ENCODE results near the gene TUBB6. TPM values are rescaled to one million over a fixed set of nuclear protein-coding genes. Genes with fewer than 3 reads are reported as not detected.

Gene TUBB6
- total and polyA plus RNA-seq, 2 of the 8 experiments (the other 6 are each of a cell fraction or from before 2014, with no cell fraction given): 126 to 223 TPM

DNA sequence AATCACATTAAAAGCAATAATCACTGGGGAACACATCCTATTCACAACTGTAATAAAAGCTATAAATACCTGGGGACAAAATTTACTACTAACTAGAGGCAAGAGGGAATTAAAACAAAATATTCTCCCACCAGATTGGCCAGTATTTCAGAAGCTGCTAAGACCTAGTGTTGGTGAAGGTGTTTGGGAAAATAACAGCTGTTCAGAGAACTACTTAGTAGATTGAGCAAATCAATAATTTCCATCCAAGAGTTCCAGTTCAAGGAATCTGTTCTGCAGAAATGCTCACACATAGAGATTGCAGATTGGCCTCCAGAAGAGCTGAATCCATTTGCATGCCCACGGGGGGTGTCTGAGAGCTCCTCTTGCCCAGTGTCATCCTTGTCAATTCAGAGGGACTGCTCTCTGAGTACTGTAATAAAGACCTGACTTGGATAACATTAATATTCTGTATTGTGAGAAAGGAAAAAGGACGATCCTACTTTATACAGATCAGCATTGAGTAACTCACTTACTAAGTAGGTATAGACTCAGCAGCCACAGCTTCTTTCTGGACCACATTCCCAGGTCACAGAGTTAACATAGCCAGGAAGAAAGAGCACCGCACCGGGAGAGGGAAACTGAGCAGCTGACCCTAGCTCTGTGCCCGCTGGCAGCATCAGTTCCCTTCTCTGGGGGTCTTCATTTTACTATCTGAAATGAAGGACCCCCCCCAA lies 5.6 kb downstream of the TUBB6 start:
- Histone ChIP-seq H3K4ac (replicated peaks; ENCODE audit: insufficient read length, low read depth, low read length) (no peak overlapping the region), H3K79me2 (ENCODE audit: control insufficient read depth in 1 of 2, insufficient read depth in 2 of 2, low read length in 2 of 2) (peaks cover 0 to 6% of the 10 kb centered on the region in 2 experiments; a peak in 3 of 4 replicates), H2BK20ac (ENCODE audit: low read length) (no peak overlapping the region), H3K56ac (replicated peaks; ENCODE audit: insufficient read length, low read depth, low read length) (no peak overlapping the region), H2AK5ac (ENCODE audit: low read depth, low read length) (no peak overlapping the region), H3K18ac (ENCODE audit: extremely low read depth, low read length) (no peak overlapping the region), H3K79me1 (ENCODE audit: low read depth, low read length) (peaks cover 2% of the 10 kb centered on the region; the same call in 1 of the 2 replicates), H3K9ac (replicated peaks in 1 of 4; ENCODE audit: extremely low read depth in 1 of 4, low read depth in 3 of 4, low read length in 3 of 4) (no peak overlapping the region), H3K4me1 (replicated peaks in 1 of 4; ENCODE audit: control insufficient read depth in 3 of 4, insufficient read depth in 4 of 4, low read length in 3 of 4) (peaks cover 0 to 3% (median 1%) of the 10 kb centered on the region in 4 experiments; a peak in 3 of 7 replicates), H3K36me3 (ENCODE audit: control insufficient read depth in 2 of 4, insufficient read depth in 4 of 4, low read length in 3 of 4) (peaks cover 0 to 42% (median 6%) of the 10 kb centered on the region in 4 experiments; a peak in 4 of 8 replicates), H3K4me3 (ENCODE audit: extremely low read depth in 1 of 4, insufficient read depth in 2 of 4, low read depth in 3 of 4, low read length in 4 of 4) (no peak overlapping the region), H3K9me3 (ENCODE audit: insufficient read depth in 2 of 2, low read depth in 1 of 2, low read length in 1 of 2) (no peaks in the 10 kb centered on the region), H2BK12ac (ENCODE audit: low read depth, low read length) (no peak overlapping the region), H3K14ac (ENCODE audit: insufficient read length) (no peak overlapping the region), H2BK15ac (ENCODE audit: low read length) (no peak overlapping the region), H4K5ac (ENCODE audit: insufficient read length, low read depth, low read length) (no peak overlapping the region), H2AFZ (ENCODE audit: low read length) (no peak overlapping the region), H3K23ac (ENCODE audit: insufficient read length) (no peak overlapping the region), H2BK120ac (replicated peaks; ENCODE audit: low read depth, low read length) (no peak overlapping the region), H4K8ac (ENCODE audit: extremely low read depth, insufficient read depth, low read length) (no peak overlapping the region), H2BK5ac (ENCODE audit: low read depth, low read length) (no peak overlapping the region), H3K23me2 (ENCODE audit: low read depth, low read length) (peaks cover under 1% of the 10 kb centered on the region; the same call in 1 of the 2 replicates), H4K91ac (replicated peaks; ENCODE audit: insufficient read length, low read length) (no peak overlapping the region), H4K20me1 (replicated peaks in 1 of 2; ENCODE audit: control insufficient read depth in 1 of 2, insufficient read depth in 2 of 2, low read length in 2 of 2) (peaks cover 0 to 2% of the 10 kb centered on the region in 2 experiments), H3K27ac (ENCODE audit: low read depth, low read length) (no peak overlapping the region), H3K27me3 (replicated peaks in 1 of 4; ENCODE audit: control insufficient read depth in 3 of 4, extremely low read depth in 1 of 4, insufficient read depth in 3 of 4, low read length in 3 of 4) (peaks cover 0 to 1% (median 0%) of the 10 kb centered on the region in 4 experiments; a peak in 2 of 7 replicates), H3K4me2 (ENCODE audit: insufficient read depth in 1 of 2, low read depth in 2 of 2, low read length in 2 of 2) (no peak overlapping the region)
- TF ChIP-seq CEBPB (IDR thresholded peaks at IDR 0.05; ENCODE audit: low read depth, low read length): no peak
- DNase-seq (ENCODE audit: low read depth in 1 of 2, low spot score in 2 of 2): no peak
- CTCF ChIA-PET (ENCODE audit: partially characterized antibody): interaction anchor here (0.6 to 11.7 kb wide), 10 partner anchors 9 to 594 kb away, joined by 3 to 96 read pairs (median 4); no protein-coding TSS in a partner anchor
- POLR2A ChIA-PET (ENCODE audit: partially characterized antibody): interaction anchor here (0.9 to 1.3 kb wide), 3 partner anchors 15 to 21 kb away, joined by 3 to 5 read pairs (median 4); no protein-coding TSS in a partner anchor
- no peak for FAIRE-seq
- 83% methylated on average over 5 of the region's 5 CpGs; no CpG with 5 or more reads in 1 of the 2 experiments for WGBS, 2 experiments (ENCODE audit: extremely low coverage in 1 of 2, insufficient coverage in 1 of 2, insufficient read length in 1 of 2, insufficient replicate concordance in 2 of 2, low coverage in 1 of 2, low lambda C conversion rate in 2 of 2, missing lambda C conversion rate in 1 of 2)

All from H1 (cell line).